Stimulated activated CD8-positive, alpha-beta memory T cell treated with anti-CD3 and anti-CD28 coated beads, Interleukin-12 subunit alpha, Interleukin-12 subunit beta, amount 100 ng/mL, for 1 hour (primary cell): ENCODE data around the gene DALRD3.

ENCODE experiments used
- DNase-seq: peaks from one replicate; pipeline ENCODE4 v3.0.0-alpha.2; 2020; ENCODE audit warnings: low read depth

The DALRD3 gene

GRCh38 chr3:49004352-49005302 is 13.8 kb downstream of the DALRD3 start:
- no peak for DNase-seq

GRCh38 chr3:49001155-49001554 is 17.2 kb downstream of the DALRD3 start:
- no peak for DNase-seq

DNA sequence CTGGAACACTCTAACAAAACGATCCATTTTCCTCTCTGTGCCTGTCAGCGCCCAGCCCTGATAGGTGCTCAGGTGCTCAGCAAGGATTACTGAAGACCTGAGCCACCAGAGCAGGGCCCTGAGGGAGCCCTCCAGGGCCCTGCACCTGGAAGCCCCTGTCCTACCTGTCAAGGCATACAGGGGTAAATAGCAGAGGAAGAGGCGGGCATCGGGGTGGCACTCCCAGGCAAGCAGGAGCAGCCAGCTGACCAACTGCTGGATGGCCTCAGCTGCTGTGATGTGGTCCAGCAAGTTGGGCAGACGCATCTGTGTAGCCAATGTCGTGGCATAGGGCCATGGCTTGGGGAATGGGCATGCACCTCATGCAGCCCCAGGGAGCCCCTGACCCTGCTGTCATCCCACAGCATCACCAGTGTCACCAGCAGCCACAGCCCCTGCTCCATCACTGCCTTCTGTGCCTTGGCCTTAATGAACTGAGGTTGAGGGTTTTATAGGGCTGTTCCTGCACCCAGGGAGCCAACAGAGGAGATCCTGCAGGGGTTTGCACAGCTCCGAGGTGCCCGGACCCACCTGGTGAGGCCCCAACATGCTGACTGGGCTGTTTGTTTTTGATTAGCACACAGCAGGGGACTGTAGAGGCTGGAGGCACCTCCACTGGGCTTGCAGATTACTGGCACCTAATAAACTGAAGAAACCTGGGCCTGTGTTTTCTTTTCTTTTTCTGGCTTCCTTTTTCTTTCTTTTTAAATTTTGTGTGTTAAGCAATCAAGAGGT is 19.1 kb downstream of the DALRD3 start:
- DNase-seq = no peak

GRCh38 chr3:48997714-48998637 is 20.4 kb downstream of the DALRD3 start:
- no peak for DNase-seq

DNA sequence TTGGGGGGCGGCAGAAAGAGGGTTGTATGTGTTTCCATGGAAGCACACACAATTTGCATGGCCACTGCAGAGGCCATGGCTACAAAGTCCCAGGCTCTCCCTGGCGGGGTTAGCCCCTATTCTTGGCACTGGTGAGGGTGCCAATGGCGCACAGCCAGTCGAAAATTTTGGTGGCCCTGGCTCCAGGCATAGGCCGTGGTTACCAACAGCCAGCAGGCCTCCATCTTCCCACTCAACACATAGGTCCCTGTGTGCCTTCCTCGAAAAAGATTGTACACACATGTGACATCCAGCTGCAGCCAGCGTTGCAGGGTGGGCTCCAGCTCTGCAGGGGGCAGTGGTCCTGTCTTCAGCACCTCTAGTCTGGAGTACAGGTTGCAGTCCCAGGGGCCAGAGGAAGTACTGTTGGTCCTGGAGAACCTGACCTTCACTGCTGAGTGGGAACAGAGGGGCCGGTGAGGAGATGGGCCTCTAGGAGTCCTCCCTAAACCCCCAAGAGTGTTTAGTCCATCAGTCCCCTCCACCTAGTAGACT is 21.2 kb downstream of the DALRD3 start:
- no peak for DNase-seq

GRCh38 chr3:48996640-48997039 is 21.7 kb downstream of the DALRD3 start:
- DNase-seq = no peak

DNA sequence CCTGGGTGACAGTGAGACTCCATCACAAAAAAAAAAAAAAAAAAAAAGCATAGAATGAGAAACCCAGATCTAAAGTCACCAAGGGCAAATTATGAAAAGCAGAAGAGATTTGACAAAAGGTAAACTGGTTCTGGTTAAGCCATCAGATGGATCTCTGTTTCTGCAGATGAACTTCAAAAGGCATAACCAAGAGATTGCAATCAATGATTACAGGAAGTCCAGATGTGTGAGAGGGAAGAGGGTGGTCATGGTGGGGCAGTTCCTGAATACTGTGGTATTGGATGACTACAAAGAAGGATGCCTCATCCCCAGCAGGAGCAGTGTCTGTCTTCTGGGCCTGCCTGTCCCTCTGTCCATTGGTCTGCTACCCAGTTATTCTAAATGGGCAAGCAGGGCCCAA is 24.5 kb downstream of the DALRD3 start:
- no peak for DNase-seq

DNA sequence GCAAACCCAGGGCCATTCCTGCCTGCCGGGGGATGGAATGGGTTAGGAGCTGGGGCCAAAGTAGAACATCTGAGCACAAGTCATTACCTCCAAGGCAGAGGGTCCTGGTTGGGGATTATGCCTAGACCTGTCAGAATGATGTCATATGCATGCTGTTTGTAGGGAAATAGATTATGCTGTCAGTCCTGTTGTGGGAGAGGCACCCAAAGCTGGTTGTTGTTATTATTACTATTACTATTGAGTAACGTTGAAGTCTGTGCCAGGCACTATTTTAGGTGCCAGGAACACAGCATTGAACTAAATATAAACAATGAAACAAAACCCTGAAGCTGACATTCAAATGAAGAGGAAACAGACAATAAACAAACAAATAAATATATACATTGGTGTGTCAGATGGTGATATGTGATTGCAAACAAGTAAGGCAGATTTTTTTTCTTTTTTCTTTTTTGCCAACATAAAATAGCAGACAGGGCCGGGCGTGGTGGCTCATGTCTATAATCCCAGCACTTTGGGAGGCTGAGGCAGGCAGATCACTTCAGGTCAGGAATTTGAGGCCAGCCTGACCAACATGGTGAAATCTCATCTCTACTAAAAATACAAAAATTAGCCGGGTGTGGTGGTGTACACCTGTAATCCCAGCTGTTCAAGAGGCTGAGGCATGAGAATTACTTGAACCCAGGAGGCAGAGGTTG is 26.4 kb downstream of the DALRD3 start:
- no peak for DNase-seq

- DNase-seq = no peak
Measured at GRCh38 chr3:48990636-48991469, 27.5 kb downstream of the DALRD3 start.

- DNase-seq = peak; percentile 73
Measured at GRCh38 chr3:48989796-48990635, 28.4 kb downstream of the DALRD3 start, which contains the start of gene P4HTM. Gene P4HTM, plus strand, starts transcription at chr3:48990241. Its CDS starts 16 bp downstream, at chr3:48990257.

DNA sequence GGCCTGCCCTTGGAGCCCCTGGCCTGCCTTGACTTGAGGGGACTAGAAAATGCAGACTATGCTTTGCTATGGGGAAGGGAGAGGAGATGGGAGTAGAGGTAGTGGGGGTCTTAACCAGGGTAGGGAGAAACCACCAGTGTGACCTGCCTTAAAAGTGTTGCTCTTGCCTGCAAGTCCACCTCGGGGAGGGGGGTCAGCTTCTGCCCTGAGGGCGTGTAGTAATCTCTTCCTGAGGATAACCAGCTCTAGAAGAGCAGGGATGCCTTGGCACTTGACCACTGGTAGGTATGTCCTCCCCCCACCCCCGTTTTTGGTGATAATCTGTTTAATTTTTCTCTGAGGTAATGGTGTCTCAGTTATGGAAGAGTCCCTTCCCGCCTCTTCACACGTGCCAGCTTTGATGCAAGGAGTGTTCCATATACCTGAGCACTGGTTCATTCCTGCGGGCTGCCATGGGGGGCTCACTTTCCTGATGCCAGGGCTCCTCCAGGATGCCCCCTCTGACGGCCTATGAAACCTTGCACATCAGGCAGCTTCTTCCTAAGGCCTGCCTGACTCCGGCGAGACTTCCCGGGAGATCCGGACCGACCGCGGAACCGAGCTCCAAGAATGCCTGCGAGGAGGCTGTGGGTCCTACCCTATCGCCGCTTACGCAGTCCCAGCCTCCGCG is 29.1 kb downstream of the DALRD3 start:
- no peak for DNase-seq

DNA sequence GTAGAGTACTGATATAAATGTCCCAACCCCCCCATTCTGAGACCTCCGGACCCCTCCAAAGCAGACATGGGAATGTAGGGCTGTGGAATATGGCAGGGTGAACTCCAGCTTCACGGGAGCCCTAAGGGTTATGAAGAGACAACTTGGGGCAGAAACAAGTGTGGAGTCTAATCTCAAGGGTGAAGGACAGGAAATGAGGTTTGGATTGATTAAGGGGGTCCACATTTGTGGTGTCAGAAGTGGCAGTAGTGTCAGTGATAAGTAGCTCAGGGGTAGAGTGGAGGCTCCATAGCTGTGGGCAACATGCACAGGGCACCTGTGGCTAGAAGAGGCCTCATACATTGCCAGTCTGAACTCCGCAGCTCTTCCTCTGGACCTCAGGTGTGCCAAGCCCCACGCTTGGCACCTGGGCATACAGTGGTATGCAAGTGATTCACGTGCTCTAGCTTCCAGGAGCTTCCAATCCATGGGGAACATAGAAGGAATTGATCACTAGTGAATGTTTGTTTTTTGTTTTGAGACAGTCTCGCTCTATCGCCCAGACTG is 32.5 kb downstream of the DALRD3 start:
- DNase-seq = no peak

- no peak for DNase-seq
Measured at GRCh38 chr3:48984663-48985062, 33.7 kb downstream of the DALRD3 start.

- DNase-seq = no peak
Measured at GRCh38 chr3:48983096-48983495, 35.3 kb downstream of the DALRD3 start.

DNA sequence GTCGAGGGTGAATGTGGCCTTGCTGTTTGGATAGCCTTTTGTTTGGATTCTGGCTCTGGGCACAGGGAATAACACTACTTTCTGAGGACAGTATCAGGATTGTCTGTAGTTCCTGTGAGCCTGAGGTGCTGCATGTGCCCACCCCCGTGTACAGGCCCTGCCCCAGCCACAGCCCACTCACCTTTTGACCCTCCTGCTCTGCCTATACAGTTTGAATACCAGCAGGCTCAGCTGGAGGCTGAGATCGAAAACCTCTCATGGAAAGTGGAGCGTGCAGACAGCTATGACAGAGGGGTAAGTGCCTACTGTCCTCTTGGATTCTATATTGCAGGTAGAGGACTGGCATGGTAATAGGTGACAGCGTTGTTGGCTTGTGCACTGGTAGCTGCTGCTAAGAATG is 35.7 kb downstream of the DALRD3 start:
- no peak for DNase-seq

DNA sequence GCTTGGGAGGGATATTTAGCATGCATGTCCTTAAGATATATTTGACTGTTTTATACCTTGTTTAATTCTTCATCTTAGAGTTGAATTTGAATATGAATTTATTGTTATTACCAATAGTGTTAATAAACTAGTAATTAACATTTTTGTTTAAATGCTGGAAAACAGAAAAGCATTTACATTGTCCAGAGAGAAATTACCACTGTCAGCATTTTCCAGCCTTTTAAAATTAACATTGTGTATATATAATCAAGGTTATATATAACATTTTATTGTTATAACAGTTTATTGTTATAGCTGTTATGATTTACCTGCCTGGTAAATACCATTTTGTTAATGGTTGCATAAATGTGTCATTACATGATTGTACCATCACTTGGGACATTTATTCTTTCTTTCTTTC is 36.4 kb downstream of the DALRD3 start:
- DNase-seq = no peak

DNA sequence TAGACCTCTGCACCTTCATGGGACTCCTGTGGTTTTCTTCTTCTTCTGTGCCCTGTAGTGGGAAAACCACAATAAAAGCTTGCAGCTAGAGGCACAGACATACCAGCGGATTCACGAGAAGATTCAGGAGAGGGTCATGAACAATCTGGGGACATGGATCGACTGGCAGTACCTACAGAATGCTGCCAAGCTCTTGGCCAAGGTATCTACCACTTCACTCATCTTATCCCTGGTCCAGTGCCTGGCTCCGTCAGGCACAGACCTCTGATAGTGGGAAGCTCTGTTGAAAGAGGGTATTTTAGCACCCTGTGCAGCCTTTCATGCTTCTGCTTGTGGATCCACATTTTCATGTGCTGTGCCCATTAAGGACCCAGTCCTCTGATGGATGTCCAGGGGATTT is 38.1 kb downstream of the DALRD3 start:
- DNase-seq = no peak

DNA sequence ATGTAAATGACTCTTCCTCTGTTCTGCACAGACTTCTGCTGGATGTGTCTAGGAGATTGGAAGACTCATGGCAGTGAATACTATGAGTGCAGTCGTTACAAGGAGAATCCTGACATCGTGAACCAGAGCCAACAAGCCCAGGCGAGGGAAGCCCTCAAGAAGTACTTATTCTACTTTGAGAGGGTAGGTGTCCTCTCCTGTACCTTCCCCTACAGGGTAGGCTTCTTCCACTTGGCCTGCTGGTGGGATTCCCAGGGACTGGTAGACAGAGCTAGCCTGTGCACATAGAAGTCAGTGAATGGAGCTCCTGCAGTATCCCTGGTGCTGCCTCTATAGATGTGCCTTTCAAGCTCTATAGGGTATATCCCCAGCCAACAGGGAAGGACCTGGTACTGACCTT is 38.9 kb downstream of the DALRD3 start:
- no peak for DNase-seq
